Measurements from ENCODE around the gene SNX2. TPM values are rescaled to one million over a fixed set of nuclear protein-coding genes. Genes with fewer than 3 reads are reported as not detected.

Gene SNX2
- total and polyA plus RNA-seq, 9 of the 15 experiments (the other 6 are each of a cell fraction or from before 2014, with no cell fraction given) = 35.2 to 86.0 (median 58.1) TPM

GRCh38 chr5:122772446-122772845 is 2.4 kb upstream of the SNX2 start (continued):
- TF ChIP-seq REST (IDR thresholded peaks at IDR 0.05; ENCODE audit: borderline replicate concordance) (no peak), REST (CRISPR knock-in tag; IDR thresholded peaks at IDR 0.05; ENCODE audit: low read depth) (no peak)

- POLR2A ChIA-PET = no interaction called here
- WGBS (ENCODE audit: insufficient coverage, low coverage, missing lambda C conversion rate) = 14% methylated on average over 3 of the region's 3 CpGs
- no peak for TF ChIP-seq PTRF (tag; IDR thresholded peaks at IDR 0.05)
- TF ChIP-seq HNRNPLL (IDR thresholded peaks at IDR 0.05; ENCODE audit: low read depth, low read length, poor library complexity, severe bottlenecking) = no peak
- TF ChIP-seq TFE3 (CRISPR knock-in tag; IDR thresholded peaks at IDR 0.05) = no peak
- TF ChIP-seq NR2F6 (CRISPR knock-in tag; IDR thresholded peaks at IDR 0.05) = no peak
- TF ChIP-seq ARID3B (CRISPR knock-in tag; IDR thresholded peaks at IDR 0.05; ENCODE audit: borderline replicate concordance) = no peak
- TF ChIP-seq SRSF7 (optimal IDR thresholded peaks at IDR 0.05; ENCODE audit: low read depth, low read length) = no peak
Observed at GRCh38 chr5:122773619-122774018, 1.3 kb upstream of the SNX2 start.

More at GRCh38 chr5:122773619-122774018, 1.3 kb upstream of the SNX2 start:
- no peaks in the 10 kb centered on the region for H3K9me3 ChIP-seq (replicated peaks; ENCODE audit: control insufficient read depth, insufficient read depth, low read depth, low read length)
- ATAC-seq (no peak), DNase-seq (ENCODE audit: extremely low read depth in 1 of 4, low spot score in 3 of 4) (no peak), FAIRE-seq (no peak)
- peaks cover 37% of the 10 kb centered on the region for H3K79me2 ChIP-seq (ENCODE audit: control insufficient read depth, insufficient read depth, low read length)
- intact Hi-C loops (cut with micrococcal nuclease) (no loop called here), in situ Hi-C loops (cut with MboI) (no loop called here)
- H3K4me3 ChIP-seq = no peak overlapping the region
- H3K4me2 ChIP-seq (ENCODE audit: insufficient read depth, low read length) = no peak overlapping the region
- peaks cover 4 to 6% of the 10 kb centered on the region in 2 experiments; a peak in 2 of 5 replicates for H3K27me3 ChIP-seq (ENCODE audit: control insufficient read depth in 2 of 2, insufficient read depth in 2 of 2, low read length in 2 of 2)
- H3K36me3 ChIP-seq (ENCODE audit: control insufficient read depth, insufficient read depth, low read length) = 0 out of 3 replicates have a peak, but pooled peaks cover 5% of the 10 kb centered on the region
- H2AFZ ChIP-seq (ENCODE audit: low read depth, low read length) = no peak overlapping the region
- no peak overlapping the region for H3K27ac ChIP-seq (ENCODE audit: extremely low read depth, low read depth, low read length)
- H3K9ac ChIP-seq (ENCODE audit: insufficient read depth in 1 of 2, low read depth in 2 of 2, low read length in 2 of 2) = no peak overlapping the region
- no TSS peak for BruUV-seq (replicated peaks)
- H4K20me1 ChIP-seq (replicated peaks; ENCODE audit: control insufficient read depth, insufficient read depth, low read length) = no peaks in the 10 kb centered on the region; the same call in 1 of the 2 replicates
- CTCF ChIA-PET (ENCODE audit: low intra/inter-chr PET ratio) = no interaction called here
- H3K4me1 ChIP-seq (replicated peaks in 1 of 2; ENCODE audit: control insufficient read depth in 2 of 2, insufficient read depth in 2 of 2, low read length in 2 of 2) = no peaks in the 10 kb centered on the region; a peak in 3 of 5 replicates
- no peaks in the 10 kb centered on the region for H3K9me1 ChIP-seq (ENCODE audit: control insufficient read depth, insufficient read depth, low read length)

All from K562 (cell line).